Measurements from ENCODE around the gene KMT2E.

KMT2E gene

DNA sequence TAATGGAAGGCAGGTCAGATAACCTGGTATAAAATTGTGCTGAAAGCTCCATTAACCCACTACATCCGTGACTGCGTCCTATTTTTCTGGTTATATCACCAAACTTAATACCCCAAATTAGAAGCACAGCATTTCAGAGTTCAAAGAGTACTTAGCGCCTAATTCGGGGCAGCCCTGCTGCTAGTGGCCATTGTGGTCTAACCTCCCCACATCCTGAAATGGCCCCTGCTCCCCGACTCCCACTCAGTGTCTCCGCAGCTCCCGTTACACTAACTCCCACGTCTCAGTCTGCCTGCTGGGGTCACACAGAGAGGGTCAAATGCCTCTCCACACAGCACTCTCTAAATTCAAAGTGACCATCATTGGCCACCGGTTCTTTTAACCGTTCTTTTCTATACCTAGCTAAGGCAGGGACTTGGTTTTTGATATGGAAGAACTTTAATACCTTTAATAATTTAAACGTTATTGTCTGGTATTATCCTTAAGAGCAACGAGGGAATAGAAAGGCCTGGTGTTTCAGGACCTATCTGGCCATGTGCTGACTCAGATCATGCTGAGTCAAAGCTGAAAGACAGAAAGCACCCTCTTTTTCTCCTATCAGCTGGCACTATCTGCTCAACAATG, 117.1 kb downstream of the KMT2E start:
- no peak for DNase-seq

DNA sequence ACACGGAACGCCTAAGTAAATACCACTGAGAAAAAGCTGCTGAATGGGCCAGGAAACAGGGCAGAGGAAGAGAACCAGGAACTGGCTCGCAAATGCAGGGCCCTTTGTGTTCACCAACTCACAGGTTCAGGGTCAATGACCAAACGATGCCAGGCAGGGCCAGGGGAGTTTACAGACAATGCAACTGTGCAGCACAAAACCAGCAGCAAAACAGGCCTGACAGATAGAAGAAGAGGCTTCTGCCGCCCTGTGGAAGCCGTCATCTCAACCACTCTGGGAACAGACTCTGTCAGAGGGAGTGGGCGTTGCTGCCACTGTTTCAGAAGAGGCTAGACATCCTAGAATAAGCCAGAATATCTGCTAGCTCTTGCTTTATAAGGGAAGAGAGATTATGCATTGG, 117.9 kb downstream of the KMT2E start:
- no peak for DNase-seq

DNA sequence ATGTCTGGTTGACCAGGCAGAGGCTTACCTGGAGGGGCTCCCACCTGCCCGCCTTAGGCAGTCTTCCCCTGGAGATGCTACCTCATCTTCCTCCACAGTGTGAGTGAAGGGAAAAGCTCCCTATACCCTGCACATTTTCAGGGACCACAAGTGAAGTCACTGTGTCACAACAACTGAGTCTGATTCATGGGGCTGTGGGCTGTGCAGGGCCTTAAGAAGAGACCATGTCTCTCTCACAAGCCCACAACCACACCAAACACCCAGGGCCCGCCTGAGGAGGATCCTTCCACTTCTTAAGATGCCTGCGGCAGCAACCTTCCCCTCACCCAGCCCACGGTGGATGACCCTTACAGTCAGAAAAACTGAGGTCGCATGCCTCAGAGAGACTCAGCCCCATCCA, 118.3 kb downstream of the KMT2E start:
- no peak for DNase-seq

DNA sequence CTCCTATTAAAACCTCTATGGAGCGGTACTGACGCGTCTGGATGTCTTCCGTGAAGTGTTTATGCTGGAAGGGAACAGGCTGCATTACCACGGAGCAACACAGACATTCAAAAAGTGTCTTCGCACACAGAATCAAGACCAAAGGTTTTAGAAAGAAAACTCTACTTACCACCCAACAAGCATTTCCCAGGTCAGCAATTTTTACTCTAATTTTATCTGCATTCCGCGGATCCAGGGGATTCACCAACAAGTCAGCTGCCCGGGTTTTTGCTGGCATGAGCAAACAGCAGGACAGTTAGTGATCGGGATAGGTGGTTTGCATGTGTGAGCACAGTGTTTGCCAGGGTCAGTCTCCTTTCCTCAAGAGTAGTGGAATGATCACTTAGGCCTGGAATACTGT, 118.8 kb downstream of the KMT2E start:
- DNase-seq: no peak

DNA sequence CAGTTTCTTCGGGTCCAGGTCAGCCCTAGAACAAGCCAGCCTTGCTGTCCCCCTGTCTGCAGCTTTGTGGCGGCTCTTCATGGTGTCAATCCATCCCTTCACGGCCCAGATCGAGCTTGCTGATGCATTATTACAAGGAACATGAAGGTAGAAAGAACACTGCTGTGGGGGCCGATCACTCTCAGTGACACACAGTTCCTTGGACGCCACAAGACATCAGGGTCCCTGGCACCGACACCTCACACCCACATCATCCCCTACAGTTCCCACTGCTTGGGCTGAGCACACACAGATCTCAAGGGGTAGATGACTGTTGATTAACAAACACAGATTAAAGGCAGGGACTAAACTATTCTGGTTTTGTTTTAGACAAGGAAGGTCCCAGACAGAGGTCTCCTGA, 119.4 kb downstream of the KMT2E start:
- no peak for DNase-seq

DNA sequence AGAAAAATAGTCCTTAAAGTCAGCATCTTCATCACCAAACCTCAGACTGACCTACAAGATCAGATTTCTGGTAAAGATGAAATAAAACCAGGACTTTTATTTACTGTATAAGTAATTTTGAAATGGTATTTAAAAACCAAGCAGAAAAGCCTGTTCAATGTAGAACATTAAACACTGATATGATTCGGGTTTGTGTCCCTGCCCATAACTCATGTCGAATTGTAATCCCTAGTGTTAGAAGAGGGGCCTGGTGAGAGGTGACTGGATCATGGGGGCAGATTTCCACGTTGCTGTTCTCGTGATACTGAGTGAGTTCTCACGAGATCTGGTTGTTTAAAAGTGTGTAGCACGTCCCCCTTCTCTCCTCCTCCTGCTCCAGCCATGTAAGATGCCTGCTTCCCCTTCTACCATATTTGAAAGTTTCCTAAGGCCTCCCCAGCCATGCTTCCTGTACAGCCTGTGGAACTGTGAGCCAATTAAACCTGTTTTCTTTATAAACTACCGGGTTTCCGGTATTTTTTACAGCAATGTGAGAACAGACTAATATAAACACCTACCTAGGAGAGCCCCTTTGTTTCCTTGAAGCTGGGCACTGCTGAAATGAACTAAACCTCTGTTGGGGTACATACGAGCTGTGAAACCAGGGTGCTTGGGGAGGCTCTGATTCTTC, 120.1 kb downstream of the KMT2E start:
- no peak for DNase-seq

DNA sequence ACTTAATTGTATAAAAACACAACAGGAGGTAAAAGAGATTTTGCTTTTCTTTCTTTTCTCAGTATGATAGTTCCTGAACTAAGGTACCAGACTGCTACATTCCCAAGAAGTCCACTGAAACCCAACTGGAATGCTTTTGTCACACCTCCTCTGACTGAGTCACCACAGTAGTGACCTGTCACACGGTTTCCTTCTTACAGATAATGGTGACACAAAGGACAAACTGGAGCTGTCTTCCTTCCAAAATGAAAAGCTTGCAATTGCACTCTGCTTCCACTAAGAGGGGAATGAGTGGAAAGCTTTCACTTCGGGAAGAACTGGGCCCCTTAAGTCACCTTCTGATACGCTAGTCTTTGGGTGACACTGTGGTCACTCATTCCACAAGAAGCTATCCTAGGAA, 122.2 kb downstream of the KMT2E start:
- DNase-seq: no peak

DNA sequence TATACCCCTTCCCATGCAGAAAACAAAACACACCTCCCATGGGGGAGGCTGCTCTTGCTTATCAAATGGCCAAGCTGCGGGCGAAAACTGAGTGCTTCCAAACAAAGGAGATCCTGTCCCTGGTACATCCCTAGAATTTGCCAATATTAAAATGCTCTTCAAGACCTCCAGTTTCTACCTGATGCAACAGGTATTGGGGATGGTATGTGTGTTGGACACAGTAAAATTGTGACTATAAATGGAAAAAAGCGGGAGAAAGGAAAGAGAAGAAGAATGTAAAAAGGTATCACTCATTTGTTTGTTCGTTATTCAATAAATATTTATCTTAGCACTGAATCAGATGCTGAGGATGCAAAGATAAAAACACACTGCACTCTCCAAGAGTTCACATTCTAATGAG, 123.9 kb downstream of the KMT2E start:
- no peak for DNase-seq

DNA sequence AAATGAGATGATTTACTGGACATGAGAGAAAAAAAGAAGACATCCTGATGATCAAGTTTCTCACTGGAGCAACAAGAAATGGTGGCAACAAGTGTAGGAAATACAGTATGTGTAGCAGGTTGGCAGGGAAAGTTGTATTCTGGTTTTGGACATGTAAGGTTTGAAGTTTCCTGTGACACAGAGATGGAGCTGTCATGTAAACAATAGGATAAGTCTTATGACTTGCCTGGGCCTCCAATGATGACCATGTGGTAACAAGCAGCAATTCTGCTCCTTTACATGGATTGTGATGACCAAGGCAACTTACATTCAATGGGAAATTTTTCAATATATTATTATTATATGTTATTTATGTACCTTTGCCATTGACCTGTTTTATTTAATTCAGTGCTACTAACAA, 125.4 kb downstream of the KMT2E start:
- no peak for DNase-seq

DNA sequence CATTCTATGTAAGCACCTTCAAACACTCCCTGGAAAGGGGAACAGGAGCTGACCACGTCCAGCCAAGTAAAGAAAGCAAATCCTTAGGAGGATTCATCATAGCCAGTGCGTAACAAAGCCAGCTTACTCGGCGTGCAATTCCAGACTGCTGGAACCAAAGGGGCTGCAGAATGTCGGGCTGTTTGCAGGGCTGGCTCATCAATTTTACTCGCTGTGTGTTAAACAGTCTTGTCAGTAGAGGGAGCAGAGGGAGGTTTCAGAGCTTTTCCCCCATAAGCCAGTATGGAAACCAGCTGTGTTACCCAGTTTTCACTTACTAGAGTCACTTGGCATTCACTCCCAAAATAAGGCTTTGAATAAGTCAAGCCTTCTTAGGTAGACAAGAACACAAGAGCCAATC, 127.1 kb downstream of the KMT2E start:
- DNase-seq: no peak

DNA sequence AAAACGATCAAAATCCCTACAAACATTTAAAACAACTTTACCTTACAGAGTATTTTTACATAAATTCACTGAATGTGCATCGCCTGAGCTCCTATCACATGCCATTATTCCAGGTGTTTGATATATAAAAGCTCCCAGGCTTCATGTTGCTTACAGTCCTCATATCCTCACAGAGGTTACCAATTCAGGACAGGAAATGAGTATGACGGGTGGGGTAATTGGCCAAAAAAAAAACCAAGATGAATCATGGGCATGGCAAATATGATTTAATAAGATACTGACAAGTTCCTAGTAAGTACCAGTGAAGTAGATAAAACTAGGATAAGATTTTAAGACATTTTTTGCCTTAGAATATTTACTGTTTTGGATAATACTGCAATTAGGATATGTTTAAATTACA, 135.8 kb downstream of the KMT2E start:
- DNase-seq: no peak

DNA sequence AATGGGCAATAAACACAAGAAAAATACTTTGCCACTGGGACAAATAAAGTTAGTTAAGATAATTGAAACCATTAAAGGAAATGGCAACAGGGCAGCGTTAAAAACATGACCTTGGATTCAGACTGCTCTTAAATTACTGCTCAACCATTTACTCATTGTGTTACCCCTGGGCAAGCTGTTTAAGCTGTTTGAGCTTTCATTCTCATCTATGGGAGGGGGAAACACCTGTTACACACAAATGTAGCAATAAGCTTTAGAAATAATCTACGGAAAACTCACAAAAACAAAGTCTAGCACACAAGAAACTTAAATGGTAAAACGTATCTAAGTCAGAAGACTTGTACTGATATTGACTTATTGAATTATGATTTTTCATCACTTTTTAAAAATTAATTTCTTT, 137.1 kb downstream of the KMT2E start:
- DNase-seq: no peak

DNA sequence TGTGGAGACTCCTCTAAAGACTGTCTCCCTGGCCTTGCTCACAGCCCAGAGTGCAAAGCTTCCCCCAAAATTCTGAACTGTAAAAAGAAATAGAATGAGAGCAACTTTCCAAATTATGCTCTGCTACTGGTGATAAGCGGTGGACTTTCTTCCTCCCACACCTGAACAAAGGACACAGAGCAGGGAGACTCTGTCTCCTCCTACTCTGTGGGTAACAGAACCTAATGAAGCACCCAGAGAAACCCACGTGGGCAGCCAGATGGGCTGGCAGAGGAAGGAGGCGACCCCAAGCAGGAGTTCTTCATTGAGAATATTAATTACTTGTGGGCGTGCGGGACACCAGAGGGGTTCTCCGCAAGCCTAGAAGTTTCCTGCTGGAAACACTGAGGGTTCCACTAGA, 139.5 kb downstream of the KMT2E start:
- DNase-seq: no peak

DNA sequence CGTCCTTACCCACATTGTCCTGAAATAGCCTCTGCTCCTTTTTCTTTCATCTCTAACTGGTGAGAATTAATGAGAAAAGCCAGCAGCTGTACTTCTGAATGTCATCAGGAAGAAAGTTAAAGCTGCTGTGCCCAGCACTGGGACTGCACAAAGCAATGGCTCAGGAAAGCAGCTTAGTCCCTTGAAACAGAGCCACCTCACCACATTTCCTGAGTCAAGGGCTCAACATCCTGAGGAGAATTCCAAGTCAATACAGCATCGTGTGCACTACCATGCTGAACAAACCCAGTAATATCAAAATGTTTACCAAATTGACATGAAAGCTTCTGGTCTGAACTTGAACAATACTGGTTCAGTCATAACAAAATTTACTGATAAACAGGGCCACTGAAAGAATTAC, 140.1 kb downstream of the KMT2E start:
- no peak for DNase-seq

DNA sequence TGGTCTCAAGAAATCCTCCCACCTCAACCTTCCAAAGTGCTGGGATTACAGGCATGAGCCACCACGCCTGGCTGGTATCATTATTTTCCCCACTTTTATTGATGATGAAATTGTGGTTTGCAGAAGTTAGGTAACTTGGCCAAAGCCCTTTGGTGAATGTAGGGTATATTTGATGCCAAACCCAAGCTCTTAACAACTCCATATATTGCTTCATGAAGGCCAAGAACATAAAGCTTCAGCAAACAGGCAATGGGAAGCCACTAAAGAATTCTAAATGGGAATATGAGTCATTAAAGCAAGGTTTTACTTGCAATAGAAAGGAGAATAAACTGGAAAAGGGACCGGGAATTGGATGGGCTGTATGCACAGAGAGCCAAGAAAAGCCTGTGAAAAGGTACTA, 142.7 kb downstream of the KMT2E start:
- no peak for DNase-seq

DNA sequence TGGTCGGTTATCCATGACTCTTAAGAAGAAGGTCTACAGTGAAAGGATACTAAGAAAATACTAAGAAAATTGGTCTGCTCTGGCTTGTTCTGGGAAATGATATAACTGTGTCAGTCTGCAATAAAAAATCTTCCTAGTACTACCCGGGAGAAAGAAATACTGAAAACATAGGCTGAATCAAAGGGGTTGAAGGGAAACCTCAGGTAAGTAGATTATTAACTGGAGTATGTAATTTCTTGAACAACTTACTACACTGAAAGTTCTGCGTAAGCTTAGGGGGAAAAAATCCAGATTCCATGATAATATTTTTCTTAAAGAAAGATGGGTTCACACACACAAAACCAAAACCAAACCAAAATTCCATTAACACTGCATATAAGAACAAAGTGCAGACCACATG, 143.3 kb downstream of the KMT2E start:
- DNase-seq: no peak

DNA sequence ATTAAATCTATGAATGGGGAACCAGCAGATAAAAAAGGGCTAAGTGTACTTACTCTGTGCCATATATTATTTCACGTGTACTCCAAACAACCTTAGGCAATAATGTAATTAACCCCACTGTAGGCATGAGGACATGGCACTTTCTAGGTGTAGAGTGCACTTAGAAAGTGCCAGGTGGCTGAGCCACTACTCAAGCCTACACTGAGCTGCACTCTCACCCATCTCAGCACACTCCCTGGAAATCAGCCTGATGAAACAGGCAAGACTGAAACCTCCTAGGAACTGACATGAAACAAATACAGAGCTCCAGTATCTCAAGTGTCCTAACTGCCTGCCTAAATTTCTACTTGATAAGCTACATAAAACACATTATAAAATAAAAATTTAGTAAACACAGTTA, 147.4 kb downstream of the KMT2E start:
- no peak for DNase-seq
